ENCODE measurements around the gene BRWD1.

Gene BRWD1

DNA sequence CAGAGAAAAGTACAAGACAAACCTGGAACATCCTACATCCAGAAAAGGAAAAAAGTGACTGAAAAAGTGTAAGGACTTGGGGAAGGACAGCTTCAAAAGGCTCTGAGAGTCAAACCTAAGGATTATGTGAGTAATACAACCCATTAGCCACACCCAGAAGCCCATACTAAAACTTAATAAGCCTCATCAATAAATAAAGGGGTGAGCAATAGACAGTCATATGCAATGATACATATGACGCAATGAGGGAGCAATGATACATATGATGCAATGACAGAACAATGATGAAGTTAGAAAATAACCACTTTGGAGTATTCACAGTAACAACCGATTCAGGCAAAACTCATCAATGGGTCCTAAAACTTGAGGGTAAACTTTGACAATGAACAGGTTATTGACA lies 50.1 kb downstream of the BRWD1 start:
- no peak for DNase-seq (ENCODE audit: extremely low read depth, low read depth)
- no peak overlapping the region for H3K4me3 ChIP-seq (replicated peaks; ENCODE audit: low read depth, low read length)
- TF ChIP-seq, protein P1, sequence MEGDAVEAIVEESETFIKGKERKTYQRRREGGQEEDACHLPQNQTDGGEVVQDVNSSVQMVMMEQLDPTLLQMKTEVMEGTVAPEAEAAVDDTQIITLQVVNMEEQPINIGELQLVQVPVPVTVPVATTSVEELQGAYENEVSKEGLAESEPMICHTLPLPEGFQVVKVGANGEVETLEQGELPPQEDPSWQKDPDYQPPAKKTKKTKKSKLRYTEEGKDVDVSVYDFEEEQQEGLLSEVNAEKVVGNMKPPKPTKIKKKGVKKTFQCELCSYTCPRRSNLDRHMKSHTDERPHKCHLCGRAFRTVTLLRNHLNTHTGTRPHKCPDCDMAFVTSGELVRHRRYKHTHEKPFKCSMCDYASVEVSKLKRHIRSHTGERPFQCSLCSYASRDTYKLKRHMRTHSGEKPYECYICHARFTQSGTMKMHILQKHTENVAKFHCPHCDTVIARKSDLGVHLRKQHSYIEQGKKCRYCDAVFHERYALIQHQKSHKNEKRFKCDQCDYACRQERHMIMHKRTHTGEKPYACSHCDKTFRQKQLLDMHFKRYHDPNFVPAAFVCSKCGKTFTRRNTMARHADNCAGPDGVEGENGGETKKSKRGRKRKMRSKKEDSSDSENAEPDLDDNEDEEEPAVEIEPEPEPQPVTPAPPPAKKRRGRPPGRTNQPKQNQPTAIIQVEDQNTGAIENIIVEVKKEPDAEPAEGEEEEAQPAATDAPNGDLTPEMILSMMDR (IDR thresholded peaks at IDR 0.05; ENCODE audit: low read depth, low read length, missing control alignments) = no peak

DNA sequence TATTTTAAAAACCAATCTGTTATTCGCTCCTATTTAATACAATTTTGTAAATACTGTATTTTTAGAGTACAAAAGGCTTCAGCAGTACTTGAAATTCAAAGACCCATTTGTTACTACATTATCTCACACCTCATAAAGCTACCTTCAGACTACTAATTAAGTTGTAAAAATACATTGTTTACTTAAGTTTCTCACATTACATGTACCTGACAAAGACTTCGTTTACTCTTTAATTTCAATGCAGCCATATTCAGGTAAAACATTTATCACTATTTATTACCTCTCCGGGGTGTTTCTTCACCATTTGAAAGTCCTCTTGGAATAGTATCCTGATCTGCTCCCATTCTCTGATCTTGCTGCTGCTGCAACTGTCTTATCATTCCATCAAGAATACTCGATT lies 55.2 kb downstream of the BRWD1 start:
- no peak overlapping the region for H3K4me3 ChIP-seq (replicated peaks; ENCODE audit: low read depth, low read length)
- DNase-seq (ENCODE audit: extremely low read depth, low read depth) = no peak
- TF ChIP-seq, protein P1 (IDR thresholded peaks at IDR 0.05; ENCODE audit: low read depth, low read length, missing control alignments) = no peak

GRCh38 chr21:39251326-39251725 lies 62.1 kb downstream of the BRWD1 start:
- DNase-seq (ENCODE audit: extremely low read depth, low read depth) = peak; percentile 14
- H3K4me3 ChIP-seq (replicated peaks; ENCODE audit: low read depth, low read length) = no peak overlapping the region
- TF ChIP-seq, protein P1 (IDR thresholded peaks at IDR 0.05; ENCODE audit: low read depth, low read length, missing control alignments) = no peak

DNA sequence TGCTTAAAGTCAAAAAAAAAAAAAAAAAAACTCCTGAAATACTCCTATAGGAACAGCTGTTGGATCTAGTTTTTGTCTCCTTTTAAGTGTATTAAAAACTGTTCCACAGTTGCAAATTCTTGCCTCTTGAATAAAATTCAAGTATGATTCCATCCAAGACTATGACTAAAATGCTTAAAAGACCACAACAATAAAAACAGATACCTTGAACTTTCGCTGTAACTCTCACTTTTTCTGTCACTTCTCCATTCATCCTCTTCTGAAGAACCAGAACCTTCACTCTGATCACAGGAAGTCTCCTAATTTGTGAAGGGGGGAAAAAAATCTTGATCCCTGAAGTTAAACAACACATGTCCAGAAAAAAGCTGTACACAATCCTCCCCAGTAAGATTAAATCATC lies 75.2 kb downstream of the BRWD1 start:
- no peak overlapping the region for H3K4me3 ChIP-seq (replicated peaks; ENCODE audit: low read depth, low read length)
- TF ChIP-seq, protein P1 (IDR thresholded peaks at IDR 0.05; ENCODE audit: low read depth, low read length, missing control alignments) = no peak
- DNase-seq (ENCODE audit: extremely low read depth, low read depth) = no peak

DNA sequence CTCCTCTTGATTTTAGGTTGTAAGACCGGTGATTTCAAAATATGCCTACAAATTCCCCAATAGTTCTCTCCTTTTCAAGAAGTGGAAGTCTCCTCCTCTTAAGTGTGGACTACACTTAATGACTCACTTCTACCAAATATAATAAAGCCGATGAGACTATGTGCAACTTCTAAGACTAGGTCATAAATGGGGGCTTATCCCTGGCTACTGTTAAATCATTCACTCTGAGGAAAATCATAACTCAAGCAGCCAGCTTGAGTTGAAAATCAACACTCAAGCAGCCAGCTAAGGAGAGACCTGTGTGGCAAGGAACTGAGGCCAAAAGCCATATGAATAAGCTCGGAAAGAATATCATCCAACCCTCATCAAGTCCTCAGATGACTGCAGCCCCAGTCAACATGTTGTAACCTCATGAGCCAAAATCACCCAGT lies 80.6 kb downstream of the BRWD1 start:
- TF ChIP-seq, protein P1 (IDR thresholded peaks at IDR 0.05; ENCODE audit: low read depth, low read length, missing control alignments) = no peak
- no peak overlapping the region for H3K4me3 ChIP-seq (replicated peaks; ENCODE audit: low read depth, low read length)
- no peak for DNase-seq (ENCODE audit: extremely low read depth, low read depth)

- DNase-seq (ENCODE audit: extremely low read depth, low read depth) = no peak
- no peak overlapping the region for H3K4me3 ChIP-seq (replicated peaks; ENCODE audit: low read depth, low read length)
Observed at GRCh38 chr21:39224930-39225329, 88.5 kb downstream of the BRWD1 start.

More at GRCh38 chr21:39224930-39225329, 88.5 kb downstream of the BRWD1 start:
- TF ChIP-seq, protein P1 (IDR thresholded peaks at IDR 0.05; ENCODE audit: low read depth, low read length, missing control alignments) = no peak
